IPS-18c (cell line): ENCODE data around the gene ITK.
"Not testable (repeated sequence)": the region's sequence is repeated elsewhere in the genome, so short reads cannot be mapped to it uniquely, and the experiment has no call there.

ENCODE experiments used
- H3K4me3 ChIP-seq: 2 replicates; pipeline ENCODE4 v1.7.0; 2013; ENCODE audit warnings: low read depth, mild to moderate bottlenecking, low read length, moderate library complexity; ENCODE audit not compliant: insufficient read depth
- H3K9me3 ChIP-seq: one replicate; pipeline ENCODE4 v1.6.1; 2013; ENCODE audit warnings: mild to moderate bottlenecking, low read length, moderate library complexity; ENCODE audit not compliant: control insufficient read depth, insufficient read depth

ITK gene

GRCh38 chr5:157165261-157165660 lies 15.4 kb upstream of the ITK start:
- Histone ChIP-seq H3K4me3 (no peak overlapping the region), H3K9me3 (no peaks in the 10 kb centered on the region)

- no peak overlapping the region for H3K4me3 ChIP-seq
- H3K9me3 ChIP-seq: no peaks in the 10 kb centered on the region
Observed at GRCh38 chr5:157165668-157166067, 15.0 kb upstream of the ITK start.

- Histone ChIP-seq H3K4me3 (no peak within 1 kb of the TSS), H3K9me3 (peaks cover 2% of the 10 kb centered on the region)
Observed at GRCh38 chr5:157166214-157167213, 14.1 kb upstream of the ITK start, which contains the start of gene GARIN3. Gene GARIN3 (minus strand): TSS chr5:157166264. CDS start chr5:157166168, 96 bp downstream.

- Histone ChIP-seq H3K4me3 (no peak overlapping the region), H3K9me3 (peaks cover 2% of the 10 kb centered on the region)
Observed at GRCh38 chr5:157167214-157167621, 13.4 kb upstream of the ITK start.

- peaks cover 4% of the 10 kb centered on the region for H3K9me3 ChIP-seq
- H3K4me3 ChIP-seq: no peak overlapping the region
Observed at GRCh38 chr5:157168286-157168685, 12.4 kb upstream of the ITK start.

- H3K4me3 ChIP-seq: no peak overlapping the region
- H3K9me3 ChIP-seq: peaks cover 4% of the 10 kb centered on the region
Observed at GRCh38 chr5:157172403-157172802, 8.2 kb upstream of the ITK start.

- H3K4me3 ChIP-seq: no peak overlapping the region
- peaks cover 4% of the 10 kb centered on the region for H3K9me3 ChIP-seq
Observed at GRCh38 chr5:157175071-157175612, 5.5 kb upstream of the ITK start.

GRCh38 chr5:157177953-157178352 lies 2.7 kb upstream of the ITK start:
- H3K9me3 ChIP-seq: no peaks in the 10 kb centered on the region
- no peak overlapping the region for H3K4me3 ChIP-seq

- Histone ChIP-seq H3K9me3 (no peaks in the 10 kb centered on the region), H3K4me3 (no peak overlapping the region)
Observed at GRCh38 chr5:157178966-157179365, 1.7 kb upstream of the ITK start.

GRCh38 chr5:157182143-157182757 lies 1.6 kb downstream of the ITK start:
- H3K9me3 ChIP-seq: no peaks in the 10 kb centered on the region

GRCh38 chr5:157184117-157184670 lies 3.6 kb downstream of the ITK start:
- H3K9me3 ChIP-seq: no peaks in the 10 kb centered on the region
- H3K4me3 ChIP-seq: no peak overlapping the region

More at GRCh38 chr5:157182143-157182757, 1.6 kb downstream of the ITK start:
- no peak overlapping the region for H3K4me3 ChIP-seq

- H3K4me3 ChIP-seq: not testable (repeated sequence)
Observed at GRCh38 chr5:157185122-157185521, 4.5 kb downstream of the ITK start.

GRCh38 chr5:157186309-157187045 lies 5.8 kb downstream of the ITK start:
- H3K9me3 ChIP-seq: no peaks in the 10 kb centered on the region
- no peak overlapping the region for H3K4me3 ChIP-seq

More at GRCh38 chr5:157185122-157185521, 4.5 kb downstream of the ITK start:
- not testable (repeated sequence) for H3K9me3 ChIP-seq

GRCh38 chr5:157187046-157187754 lies 6.6 kb downstream of the ITK start:
- H3K4me3 ChIP-seq: no peak overlapping the region

GRCh38 chr5:157188270-157188669 lies 7.6 kb downstream of the ITK start:
- no peaks in the 10 kb centered on the region for H3K9me3 ChIP-seq
- H3K4me3 ChIP-seq: no peak overlapping the region

More at GRCh38 chr5:157187046-157187754, 6.6 kb downstream of the ITK start:
- no peaks in the 10 kb centered on the region for H3K9me3 ChIP-seq

GRCh38 chr5:157189223-157189622 lies 8.6 kb downstream of the ITK start:
- H3K4me3 ChIP-seq: no peak overlapping the region
- no peaks in the 10 kb centered on the region for H3K9me3 ChIP-seq
